ENCODE results near the gene AP4M1.
"Not testable (repeated sequence)": the region's sequence is repeated elsewhere in the genome, so short reads cannot be mapped to it uniquely, and the experiment has no call there.

DNA sequence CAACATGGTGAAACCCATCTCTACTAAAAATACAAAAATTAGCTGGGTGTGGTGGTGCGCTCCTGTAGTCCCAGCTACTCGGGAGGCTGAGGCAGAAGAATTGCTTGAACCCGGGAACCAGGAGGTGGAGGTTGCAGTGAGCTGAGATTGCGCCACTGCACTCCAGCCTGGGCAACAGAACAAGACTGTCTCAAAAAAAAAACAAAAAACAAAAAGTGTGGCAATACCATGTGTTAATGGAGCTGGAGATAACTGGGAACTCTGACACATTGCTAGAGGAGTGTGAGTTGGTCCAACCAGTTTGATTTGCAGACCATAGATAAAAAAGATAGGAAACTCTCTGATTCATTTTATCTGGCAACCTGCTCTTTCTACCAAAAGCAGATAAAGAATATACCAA, 44.9 kb downstream of the AP4M1 start:
- TF ChIP-seq, protein P1, sequence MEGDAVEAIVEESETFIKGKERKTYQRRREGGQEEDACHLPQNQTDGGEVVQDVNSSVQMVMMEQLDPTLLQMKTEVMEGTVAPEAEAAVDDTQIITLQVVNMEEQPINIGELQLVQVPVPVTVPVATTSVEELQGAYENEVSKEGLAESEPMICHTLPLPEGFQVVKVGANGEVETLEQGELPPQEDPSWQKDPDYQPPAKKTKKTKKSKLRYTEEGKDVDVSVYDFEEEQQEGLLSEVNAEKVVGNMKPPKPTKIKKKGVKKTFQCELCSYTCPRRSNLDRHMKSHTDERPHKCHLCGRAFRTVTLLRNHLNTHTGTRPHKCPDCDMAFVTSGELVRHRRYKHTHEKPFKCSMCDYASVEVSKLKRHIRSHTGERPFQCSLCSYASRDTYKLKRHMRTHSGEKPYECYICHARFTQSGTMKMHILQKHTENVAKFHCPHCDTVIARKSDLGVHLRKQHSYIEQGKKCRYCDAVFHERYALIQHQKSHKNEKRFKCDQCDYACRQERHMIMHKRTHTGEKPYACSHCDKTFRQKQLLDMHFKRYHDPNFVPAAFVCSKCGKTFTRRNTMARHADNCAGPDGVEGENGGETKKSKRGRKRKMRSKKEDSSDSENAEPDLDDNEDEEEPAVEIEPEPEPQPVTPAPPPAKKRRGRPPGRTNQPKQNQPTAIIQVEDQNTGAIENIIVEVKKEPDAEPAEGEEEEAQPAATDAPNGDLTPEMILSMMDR (IDR thresholded peaks at IDR 0.05; ENCODE audit: insufficient read depth, low read depth, low read length) = not testable (repeated sequence)
- TF ChIP-seq EZH2 (IDR thresholded peaks at IDR 0.05; ENCODE audit: insufficient read depth, low read length) = not testable (repeated sequence)

Measured in astrocyte (in vitro differentiated cells and primary cell).